Right kidney (tissue), 1 donor: ENCODE measurements around the gene DNAJC16.
"Not testable (repeated sequence)": the region's sequence is repeated elsewhere in the genome, so short reads cannot be mapped to it uniquely, and the experiment has no call there.

Source experiments
- DNase-seq: peaks from one replicate; pipeline ENCODE4 v3.0.0-alpha.2; 2016

The DNAJC16 gene

DNA sequence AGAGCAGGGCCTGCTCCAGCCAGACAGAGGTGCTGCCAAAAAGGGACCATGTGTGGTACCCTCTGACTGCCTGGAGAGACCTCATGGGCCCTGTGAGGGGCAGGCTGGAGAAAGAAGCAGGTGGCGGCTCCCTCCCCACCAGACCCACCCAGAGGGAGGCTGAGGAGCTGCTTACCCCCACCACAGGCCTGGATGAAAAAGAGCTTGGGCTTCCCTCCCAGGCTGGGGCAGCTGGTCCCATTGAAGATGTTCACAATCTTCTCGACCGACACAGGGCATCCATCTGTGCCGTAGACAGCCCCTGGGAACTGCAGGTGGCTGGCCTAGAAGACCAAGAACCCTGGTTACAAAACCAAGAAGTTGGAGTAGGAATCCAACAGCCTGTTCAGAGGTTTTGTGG, 22.2 kb upstream of the DNAJC16 start:
- DNase-seq = no peak

- DNase-seq = no peak
Measured at GRCh38 chr1:15506831-15507230, 19.8 kb upstream of the DNAJC16 start.

- no peak for DNase-seq
Measured at GRCh38 chr1:15507278-15507677, 19.4 kb upstream of the DNAJC16 start.

- DNase-seq = no peak
Measured at GRCh38 chr1:15508700-15509487, 17.8 kb upstream of the DNAJC16 start.

DNA sequence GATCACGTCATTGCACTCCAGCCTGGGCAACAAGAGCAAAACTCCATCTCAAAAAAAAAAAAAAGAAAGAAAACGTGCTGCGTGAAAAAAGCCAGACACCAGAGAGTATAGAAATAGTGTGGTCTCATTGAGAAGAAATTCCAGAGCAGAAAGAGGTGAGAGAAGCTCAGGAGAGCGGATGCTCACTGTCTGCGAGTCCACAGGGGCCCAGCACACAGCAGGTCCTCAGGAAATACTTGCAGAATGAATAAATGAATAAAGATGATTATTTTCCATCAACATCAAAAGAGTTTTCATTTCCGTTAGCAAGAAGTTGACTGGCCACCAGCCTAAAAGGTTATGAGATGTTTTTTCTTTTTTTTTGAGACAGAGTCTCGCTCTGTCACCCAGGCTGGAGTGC, 17.1 kb upstream of the DNAJC16 start:
- DNase-seq = no peak

DNA sequence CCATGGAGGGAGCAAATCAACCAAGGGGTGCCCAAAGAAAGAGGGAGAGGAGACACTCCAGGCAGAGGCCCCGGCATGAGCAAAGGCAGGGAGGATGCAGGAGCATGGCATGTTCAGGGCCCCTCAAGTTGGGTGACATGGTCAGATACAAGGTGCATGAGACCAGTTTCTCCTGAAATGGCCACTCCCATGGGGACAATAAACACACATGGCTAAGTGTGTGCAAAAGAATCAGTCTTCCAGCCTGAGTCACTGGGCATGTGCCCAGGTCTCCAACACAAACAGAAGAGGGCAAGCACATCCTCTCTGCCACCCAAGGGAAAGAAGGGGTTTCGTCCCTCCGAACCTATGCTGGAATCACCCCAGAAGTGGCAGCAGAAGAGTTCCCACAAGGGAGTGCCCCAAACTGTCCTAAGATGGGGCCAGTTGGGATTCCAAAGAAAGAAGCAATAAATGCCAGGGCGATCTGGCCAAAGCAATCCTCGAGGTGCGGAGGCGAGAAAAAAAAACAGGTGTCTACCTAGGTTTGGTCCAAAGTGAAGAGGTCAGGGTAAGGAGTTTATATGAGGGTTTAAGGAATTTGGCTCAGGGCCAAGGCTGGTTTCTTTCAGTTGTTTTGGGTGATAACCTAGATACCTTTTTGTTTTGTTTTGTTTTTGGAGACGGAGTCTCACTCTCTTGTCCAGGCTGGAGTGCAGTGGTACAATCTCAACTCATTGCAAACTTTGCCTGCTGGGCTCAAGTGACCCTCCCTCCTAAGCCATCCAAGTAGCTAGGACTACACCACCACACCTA, 15.8 kb upstream of the DNAJC16 start:
- no peak for DNase-seq

- DNase-seq = no peak
Measured at GRCh38 chr1:15513192-15513591, 13.5 kb upstream of the DNAJC16 start.

DNA sequence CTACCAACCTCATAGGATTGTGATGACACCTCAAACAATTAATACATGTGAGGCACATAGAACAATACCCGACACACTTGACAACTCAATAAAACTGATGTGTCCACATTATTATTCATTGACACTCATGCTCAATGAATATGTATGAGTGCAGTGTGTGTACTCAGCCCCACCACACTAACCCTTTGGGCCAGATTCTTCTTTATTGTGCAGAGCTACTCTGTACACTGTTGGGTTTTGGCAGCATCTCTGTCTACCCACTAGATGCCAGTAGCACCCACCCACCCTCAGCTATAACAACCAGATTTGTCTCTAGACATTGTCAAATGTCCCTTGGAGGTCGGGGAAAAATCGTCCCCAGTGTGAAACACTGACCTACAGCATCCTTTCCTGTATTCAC, 12.7 kb upstream of the DNAJC16 start:
- no peak for DNase-seq

DNA sequence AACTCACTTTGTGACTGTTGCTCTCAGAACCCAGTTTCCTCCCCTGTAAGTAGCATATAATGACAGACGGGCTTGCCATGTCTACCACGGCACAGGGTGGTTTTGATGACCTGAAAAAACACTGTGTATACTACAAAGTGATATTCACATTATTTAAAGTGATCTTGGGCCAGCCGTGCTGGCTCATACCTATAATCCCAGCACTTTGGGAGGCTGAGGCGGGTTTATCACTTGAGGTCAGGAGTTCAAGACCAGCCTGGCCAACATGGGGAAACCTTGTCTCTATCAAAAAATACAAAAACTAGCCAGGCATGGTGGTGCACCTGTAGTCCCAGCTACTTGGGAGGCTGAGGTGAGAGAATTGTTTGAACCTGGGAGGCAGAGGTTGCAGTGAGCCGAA, 12.1 kb upstream of the DNAJC16 start:
- not testable (repeated sequence) for DNase-seq

- no peak for DNase-seq
Measured at GRCh38 chr1:15515022-15515663, 11.5 kb upstream of the DNAJC16 start.

DNA sequence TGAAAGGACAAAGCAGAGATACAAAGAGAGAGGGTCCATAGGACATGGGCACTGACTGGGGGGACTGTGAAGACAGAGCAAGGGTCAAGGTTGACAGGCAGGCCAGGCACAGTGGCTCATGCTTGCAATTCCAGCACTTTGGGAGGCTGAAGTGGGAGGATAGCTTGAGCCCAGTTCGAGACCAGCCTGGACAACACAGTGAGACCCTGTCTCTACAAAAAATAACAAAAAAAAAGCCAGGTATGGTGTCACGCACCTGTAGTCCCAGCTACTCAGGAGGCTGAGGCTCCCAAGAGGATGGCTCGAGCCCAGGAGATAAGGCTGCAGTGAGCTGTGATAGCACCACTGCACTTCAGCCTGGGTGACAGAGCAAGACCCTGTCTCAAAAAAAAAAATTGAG, 7.0 kb upstream of the DNAJC16 start:
- no peak for DNase-seq

DNA sequence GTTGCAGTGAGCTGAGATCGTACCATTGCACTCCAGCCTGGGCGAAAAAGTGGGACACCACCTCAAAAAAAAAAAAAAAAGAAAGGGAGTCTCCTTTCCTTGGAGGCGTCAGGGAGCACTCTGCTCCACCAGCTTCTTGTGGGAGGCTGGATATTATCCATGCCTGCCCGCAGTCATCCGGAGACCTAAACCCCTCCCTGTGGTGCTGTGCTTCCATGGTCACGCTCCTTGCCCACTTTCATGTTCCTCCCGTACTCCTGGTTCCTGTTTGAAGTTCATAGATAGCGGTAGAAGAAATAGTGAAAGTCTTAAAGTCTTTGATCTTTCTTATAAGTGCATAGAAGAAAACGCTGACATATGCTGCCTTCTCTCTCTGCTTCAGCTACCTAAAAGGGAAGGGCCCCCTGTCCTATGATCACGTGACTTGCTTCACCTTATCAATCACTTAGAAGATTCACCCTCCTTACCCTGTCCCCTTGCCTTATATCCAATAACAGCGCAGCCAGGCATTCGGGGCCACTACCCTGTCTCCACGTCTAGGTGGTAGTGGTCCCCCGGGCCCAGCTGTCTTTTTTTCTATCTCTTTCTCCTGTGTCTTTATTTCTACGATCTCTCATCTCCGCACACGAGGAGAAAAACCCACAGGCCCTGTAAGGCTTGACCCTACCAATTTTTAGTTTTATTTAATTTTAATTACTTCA, 5.3 kb upstream of the DNAJC16 start:
- peak; percentile 30 for DNase-seq

GRCh38 chr1:15522551-15522950, 4.1 kb upstream of the DNAJC16 start:
- peak; percentile 6 for DNase-seq

DNA sequence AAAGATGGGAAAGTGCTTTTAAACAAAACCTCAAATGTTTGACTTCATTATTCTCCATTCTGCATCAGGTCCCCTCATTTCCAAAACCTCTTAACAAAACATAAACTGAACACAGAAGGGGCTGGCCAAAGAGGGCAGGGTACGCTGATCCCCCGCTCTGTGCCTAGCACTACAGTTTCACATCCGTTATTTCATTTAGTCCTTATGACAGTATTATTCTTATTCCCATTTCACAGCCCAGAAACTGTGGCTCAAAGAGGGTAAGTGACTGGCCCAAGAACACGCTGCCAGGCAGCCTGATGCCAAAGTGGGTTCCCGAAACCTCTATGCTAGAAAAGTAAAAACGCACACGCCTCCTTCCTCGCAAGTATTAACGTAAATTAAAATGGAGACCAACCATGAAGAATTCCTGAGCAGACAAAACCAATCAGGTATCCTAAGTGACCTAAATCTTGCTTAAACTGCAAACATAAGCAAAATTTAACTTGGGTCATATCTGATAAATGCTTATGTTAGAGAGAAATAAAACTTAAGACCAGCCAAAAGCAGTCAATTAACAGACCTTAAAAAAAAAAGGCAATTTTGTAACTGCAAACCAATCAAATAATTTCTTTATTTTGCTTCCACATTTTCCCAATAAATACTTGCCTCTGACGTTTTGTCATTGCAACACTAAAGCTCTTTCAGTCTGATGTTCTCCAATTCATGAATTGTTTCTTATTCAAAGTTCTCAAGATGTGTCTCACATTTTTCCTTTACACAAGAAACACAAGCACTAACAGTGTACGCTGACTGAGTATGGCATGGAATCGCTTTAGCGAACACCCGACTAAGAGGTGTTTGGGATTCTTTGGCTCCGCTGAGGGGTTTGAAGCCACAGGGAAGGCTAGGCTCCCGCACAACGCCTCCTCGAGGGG, 3.3 kb upstream of the DNAJC16 start:
- peak; percentile 14 for DNase-seq

GRCh38 chr1:15524021-15524282, 2.7 kb upstream of the DNAJC16 start, which contains the start of gene CASP9:
CASP9 (minus strand) TSS chr1:15524215; CDS start chr1:15524200, 15 bp downstream.
- peak; percentile 72 for DNase-seq

DNA sequence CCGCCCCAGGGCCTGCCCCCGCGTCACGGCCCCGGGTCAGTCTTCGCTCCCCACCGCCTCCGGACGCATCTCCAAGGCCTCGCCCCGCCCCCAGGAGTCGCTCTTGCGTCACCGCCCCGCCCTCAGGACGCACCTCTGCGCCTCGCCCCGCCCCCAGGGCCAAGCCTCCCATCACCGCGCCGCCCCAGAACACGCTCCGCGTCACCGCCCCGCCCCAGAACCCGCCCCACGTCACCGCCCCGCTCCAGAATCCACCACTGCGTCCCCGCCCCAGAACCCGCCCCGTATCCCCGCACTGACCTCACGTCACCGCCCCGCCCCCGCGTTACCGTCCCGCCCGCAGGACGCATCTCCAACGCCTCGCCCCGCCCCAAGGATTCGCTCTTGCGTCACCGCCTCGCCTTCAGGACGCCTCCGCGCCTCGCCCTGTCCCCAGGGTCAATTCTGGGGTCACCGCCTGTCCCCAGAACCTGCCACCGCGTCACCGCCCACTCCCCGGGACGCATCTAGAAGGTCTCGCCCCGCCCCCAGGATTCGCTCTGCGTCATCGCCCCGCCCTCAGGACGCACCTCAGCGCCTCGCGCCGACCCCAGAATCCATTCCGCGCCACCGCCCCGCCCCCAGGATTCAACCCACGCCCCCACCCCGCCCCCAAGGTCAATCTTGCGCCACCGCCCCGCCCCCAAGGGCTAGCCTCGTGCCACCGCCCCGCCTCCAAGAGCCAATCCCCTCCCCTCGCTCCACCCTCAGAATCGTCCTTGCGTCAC, 2.2 kb upstream of the DNAJC16 start:
- peak; percentile 96 for DNase-seq

GRCh38 chr1:15525050-15526020, 1.3 kb upstream of the DNAJC16 start:
- peak; percentile 69 for DNase-seq

DNA sequence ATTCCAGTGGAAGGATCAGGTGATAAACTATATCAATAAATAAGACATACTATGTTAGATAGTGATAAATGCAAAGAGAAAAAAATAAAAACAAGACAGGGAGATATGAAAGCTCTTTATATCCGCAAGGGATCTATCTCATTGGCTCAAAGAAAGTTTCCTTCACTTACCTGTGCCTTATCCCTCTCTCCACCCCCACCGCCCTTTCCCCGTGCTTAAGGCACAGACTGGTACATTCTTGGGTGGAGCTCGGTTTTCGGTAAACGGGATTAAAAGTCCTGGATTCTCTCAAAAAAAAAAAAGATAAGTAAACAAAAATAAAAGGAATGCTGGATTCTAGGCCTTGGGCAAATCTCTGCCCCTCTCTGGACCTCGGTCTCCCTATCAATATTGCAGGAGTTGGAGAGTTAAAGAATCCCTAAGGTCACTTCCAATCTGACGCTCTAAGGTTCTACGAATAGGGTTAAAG, 593 bp upstream of the DNAJC16 start:
- DNase-seq = no peak

- DNase-seq = no peak
Measured at GRCh38 chr1:15531003-15531402, 4.4 kb downstream of the DNAJC16 start.

GRCh38 chr1:15531682-15532081, 5.0 kb downstream of the DNAJC16 start:
- DNase-seq = no peak
